ENCODE data around the gene PAK1. TPM values are rescaled to one million over a fixed set of nuclear protein-coding genes. Genes with fewer than 3 reads are reported as not detected.

Gene PAK1
- total and polyA plus RNA-seq, 2 of the 4 experiments (the other 2 are of a cell fraction), result 34.3 to 60.6 TPM

- H2BK20ac ChIP-seq (ENCODE audit: low read depth, low read length), result no peak overlapping the region
- no peak overlapping the region for H2AFZ ChIP-seq (replicated peaks; ENCODE audit: low read length, poor library complexity)
- no peak overlapping the region for H4K8ac ChIP-seq (ENCODE audit: low read depth in 2 of 2, low read length in 2 of 2)
- H4K20me1 ChIP-seq (ENCODE audit: insufficient read depth, low read length), result no peaks in the 10 kb centered on the region
- no peak overlapping the region for H3K56ac ChIP-seq (ENCODE audit: extremely low read depth, insufficient read depth, low read length)
- no peak overlapping the region for H3K4ac ChIP-seq (ENCODE audit: low read depth, low read length)
- no peak for TF ChIP-seq NFE2L2 (IDR thresholded peaks at IDR 0.05; ENCODE audit: low read depth, low read length)
- no peak for TF ChIP-seq MXI1 (IDR thresholded peaks at IDR 0.05; ENCODE audit: borderline replicate concordance, low read depth, low read length)
- TF ChIP-seq RFX5 (IDR thresholded peaks at IDR 0.05; ENCODE audit: low read depth, low read length), result no peak
- TF ChIP-seq CEBPB (IDR thresholded peaks at IDR 0.05; ENCODE audit: low read depth, low read length), result no peak
- no peak overlapping the region for H2BK120ac ChIP-seq (ENCODE audit: low read depth, low read length)
- H3K36me3 ChIP-seq (ENCODE audit: control insufficient read depth, insufficient read depth, low read length), result no peaks in the 10 kb centered on the region
- dilution Hi-C loops (cut with HindIII; ENCODE audit: low sequenced_read_pairs, unreplicated experiment) (no loop called here), in situ Hi-C loops (cut with MboI; ENCODE audit: low sequenced_read_pairs) (no loop called here), intact Hi-C loops (cut with micrococcal nuclease) (loop anchor here (10.0 kb wide), 1 partner anchor 184 kb away; no protein-coding TSS in a partner anchor)
- no peak overlapping the region for H2BK5ac ChIP-seq (ENCODE audit: low read depth, low read length, poor library complexity, severe bottlenecking)
- no peak for DNase-seq
- H2AK5ac ChIP-seq (ENCODE audit: low read depth, low read length), result no peak overlapping the region
- no peaks in the 10 kb centered on the region for H3K79me1 ChIP-seq (ENCODE audit: low read depth in 1 of 2, low read length in 2 of 2)
- H3K9me1 ChIP-seq (ENCODE audit: insufficient read depth, low read length), result no peaks in the 10 kb centered on the region
- ATAC-seq (ENCODE audit: low read depth), result no peak
- no peak overlapping the region for H3K27ac ChIP-seq (ENCODE audit: insufficient read depth, low read length)
- H3K27me3 ChIP-seq (ENCODE audit: control insufficient read depth, insufficient read depth, low read length), result peaks cover 3% of the 10 kb centered on the region
- H2AK9ac ChIP-seq (replicated peaks; ENCODE audit: low read depth, low read length, poor library complexity), result no peak overlapping the region
- H4K5ac ChIP-seq (ENCODE audit: low read depth, low read length), result no peak overlapping the region
- POLR2A ChIA-PET (ENCODE audit: unreplicated experiment), result interaction anchor here (0.6 kb wide), 1 partner anchor 229 kb away, joined by 3 read pairs; no protein-coding TSS in a partner anchor
- H3K4me3 ChIP-seq (ENCODE audit: insufficient read depth, low read depth, low read length), result no peak overlapping the region
- no peak overlapping the region for H3K14ac ChIP-seq (replicated peaks; ENCODE audit: low read depth, low read length)
- no peaks in the 10 kb centered on the region for H3K9me3 ChIP-seq (ENCODE audit: control insufficient read depth, insufficient read depth, low read length)
- no peak overlapping the region for H3K18ac ChIP-seq (ENCODE audit: low read depth, low read length)
- H3K4me2 ChIP-seq (ENCODE audit: low read depth, low read length), result no peak overlapping the region
- no peak overlapping the region for H3K23ac ChIP-seq (ENCODE audit: low read depth, low read length)
- BruUV-seq (replicated peaks), result no TSS peak
- CTCF ChIA-PET, result interaction anchor here (0.6 kb wide), 1 partner anchor 41 kb away, joined by 4 read pairs; no protein-coding TSS in a partner anchor
- no peak overlapping the region for H3K9ac ChIP-seq (ENCODE audit: low read depth, low read length)
- no CpG with 5 or more reads among the region's 3 CpGs for WGBS, 2 experiments (ENCODE audit: extremely low coverage in 2 of 2, insufficient read length in 1 of 2)
- H4K91ac ChIP-seq (ENCODE audit: insufficient read depth, low read depth, low read length), result no peak overlapping the region
- no peaks in the 10 kb centered on the region for H3K4me1 ChIP-seq (ENCODE audit: control insufficient read depth, insufficient read depth, low read length)
- H2BK15ac ChIP-seq (ENCODE audit: low read depth, low read length), result no peak overlapping the region
Observed at GRCh38 chr11:77418155-77418970, 55.5 kb downstream of the PAK1 start.

Data from IMR-90 (cell line).